Right lung (tissue), 10 donors: ENCODE measurements around the gene FAAP24. TPM values are rescaled to one million over a fixed set of nuclear protein-coding genes. Genes with fewer than 3 reads are reported as not detected.
A peak's percentile ranks its signal among the peaks of the same experiment; 100 is the strongest.
"Not testable (repeated sequence)": the region's sequence is repeated elsewhere in the genome, so short reads cannot be mapped to it uniquely, and the experiment has no call there.

ENCODE experiments used
- DNase-seq, 2 donors: peaks; one replicate each; pipeline ENCODE4 v3.0.0-alpha.2; 2013
- long read RNA-seq, 8 donors: transcript quantifications; one replicate each; lab custom pipeline, GENCODE V29; 2026
- polyA plus RNA-seq, 5 donors: library from polyadenylated mRNA; unstranded; fragments of 120-200 nt; gene quantifications; one replicate each; pipeline versions ENCODE4 v1.2.1 to v1.2.3, GENCODE V29; 2013; ENCODE audit warnings: inconsistent platforms in 1 of 5, low replicate concordance in 1 of 5; ENCODE audit not compliant: insufficient read length in 5 of 5, insufficient read depth in 1 of 5

FAAP24 gene, protein sequence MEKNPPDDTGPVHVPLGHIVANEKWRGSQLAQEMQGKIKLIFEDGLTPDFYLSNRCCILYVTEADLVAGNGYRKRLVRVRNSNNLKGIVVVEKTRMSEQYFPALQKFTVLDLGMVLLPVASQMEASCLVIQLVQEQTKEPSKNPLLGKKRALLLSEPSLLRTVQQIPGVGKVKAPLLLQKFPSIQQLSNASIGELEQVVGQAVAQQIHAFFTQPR
- polyA plus RNA-seq = 1 to 10 TPM; 3.2 to 4.8 (median 4.4) TPM
- long read RNA-seq, donor 1, partial matches to known transcripts = 0 of 1 reads
- long read RNA-seq, donor 1, other reads (novel, unspliced or antisense) = 0 of 1 reads
- long read RNA-seq, donor 2 = 0 reads
- long read RNA-seq, donor 3, partial matches to known transcripts = 0 of 1 reads
- long read RNA-seq, donor 3, other reads (novel, unspliced or antisense) = 0 of 1 reads
- long read RNA-seq, donor 4 = 0 reads
- long read RNA-seq, donor 5, partial matches to known transcripts = 0 of 1 reads
- long read RNA-seq, donor 5, other reads (novel, unspliced or antisense) = 0 of 1 reads
- long read RNA-seq, donor 6, partial matches to known transcripts = 0 of 2 reads
- long read RNA-seq, donor 6, other reads (novel, unspliced or antisense) = 0 of 2 reads
- long read RNA-seq, donor 7 = 0 reads
- long read RNA-seq, donor 8, partial matches to known transcripts = 0 of 1 reads
- long read RNA-seq, donor 8, other reads (novel, unspliced or antisense) = 0 of 1 reads

DNA sequence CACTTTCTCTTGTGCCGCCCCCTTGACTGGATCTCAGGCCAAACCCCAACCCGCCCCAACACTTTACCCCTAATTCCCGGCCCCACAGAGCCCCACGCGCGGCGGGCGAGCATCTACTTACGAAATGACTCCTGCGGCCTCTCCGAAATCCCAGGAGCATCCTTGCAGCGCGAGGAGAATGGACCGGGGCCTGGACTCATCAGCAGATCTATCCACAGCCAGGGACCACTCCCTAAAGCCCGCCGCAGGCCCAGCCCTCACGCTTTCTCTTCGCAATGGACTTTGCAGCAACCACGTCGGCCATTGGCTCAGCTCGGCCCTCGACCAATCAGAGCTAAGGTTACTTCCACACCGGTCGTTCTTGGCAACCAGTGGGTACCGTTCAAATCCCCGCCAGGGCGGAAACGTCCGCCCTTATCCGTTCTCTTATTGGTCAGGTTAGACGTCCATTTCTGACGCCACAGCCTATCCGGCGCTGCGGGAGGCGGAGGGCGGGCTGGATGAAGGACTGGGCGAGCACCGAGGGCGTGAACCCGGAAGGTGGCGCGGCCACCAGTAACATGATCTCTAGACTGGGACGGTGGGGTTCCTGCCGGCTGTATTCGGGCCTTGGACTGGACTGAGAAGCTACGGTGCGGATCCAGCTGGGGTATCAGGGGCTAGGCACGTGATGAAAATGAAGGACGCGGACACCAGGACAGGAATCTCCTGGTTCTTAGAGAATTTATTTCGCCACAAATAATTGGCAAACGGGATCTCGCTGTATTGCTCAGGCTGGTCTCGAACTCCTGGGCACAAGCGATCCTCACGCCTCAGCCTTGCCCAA, at the start of gene FAAP24, which contains the start of gene CEP89:
Gene FAAP24 (plus strand): TSS at position 528 of the 826 bp plus-strand sequence. CDS start 955 bp downstream, outside the sequence.
Gene CEP89 (minus strand): TSS at position 244 of the 826 bp plus-strand sequence. CDS start 84 bp downstream, at position 160.
- DNase-seq = peak; percentile 99 to 100

DNA sequence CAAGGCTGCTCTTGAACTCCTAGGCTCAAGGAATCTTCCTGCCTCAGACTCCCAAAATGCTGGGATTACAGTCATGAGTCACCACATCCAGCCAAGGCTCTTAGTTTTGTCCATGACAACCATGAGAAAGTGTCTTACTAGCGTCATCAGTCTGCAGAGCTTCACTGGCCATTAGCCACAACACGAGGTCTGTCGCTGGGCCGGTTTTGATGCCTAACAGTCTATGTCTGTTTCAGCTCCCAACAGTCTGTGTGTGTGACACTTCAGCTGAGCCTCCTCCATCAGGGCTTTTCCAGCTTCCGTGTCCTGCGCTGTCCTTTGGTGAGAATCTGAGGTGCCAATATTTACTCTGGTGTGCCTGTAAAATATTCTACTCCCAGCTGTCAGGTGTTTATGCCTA, 47.8 kb upstream of the FAAP24 start:
- no peak for DNase-seq

DNA sequence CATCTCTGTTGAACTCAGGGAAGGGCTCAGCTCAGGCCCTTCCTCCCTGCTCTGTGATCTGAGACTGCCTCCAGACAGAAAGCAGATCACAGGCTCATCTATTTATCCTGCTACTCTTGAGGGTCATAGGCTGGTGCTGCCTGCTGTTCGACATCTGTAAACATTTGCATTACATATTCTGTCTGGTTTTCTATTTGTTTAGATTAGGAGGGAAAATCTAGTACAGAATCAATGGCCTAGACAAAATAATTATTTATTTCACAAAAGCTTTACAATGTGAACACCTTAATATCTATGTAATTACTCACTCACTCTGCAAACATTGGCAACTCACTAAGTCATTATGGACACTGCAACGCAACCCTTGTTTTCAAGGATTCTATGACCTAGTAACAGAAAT, 43.2 kb upstream of the FAAP24 start:
- no peak for DNase-seq

DNA sequence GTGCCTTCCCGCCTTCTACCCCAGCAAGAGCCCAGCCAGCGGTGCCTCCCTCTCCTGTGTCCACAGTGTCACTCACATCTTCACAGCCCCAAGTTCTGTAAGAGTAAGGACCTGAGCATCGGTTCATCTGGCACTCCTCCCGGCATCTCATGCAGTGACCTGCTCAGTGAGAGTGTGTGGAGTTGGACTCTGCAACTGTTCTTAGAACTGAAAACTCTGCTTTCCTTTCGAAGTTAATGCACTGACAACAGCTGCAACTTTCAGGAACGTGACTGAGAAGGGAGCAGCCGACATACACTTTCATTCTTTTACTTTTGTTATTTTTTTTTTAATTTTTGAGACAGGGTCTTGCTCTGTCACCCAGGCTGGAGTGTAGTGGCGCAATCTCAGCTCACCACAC, 41.5 kb upstream of the FAAP24 start:
- DNase-seq = no peak

DNA sequence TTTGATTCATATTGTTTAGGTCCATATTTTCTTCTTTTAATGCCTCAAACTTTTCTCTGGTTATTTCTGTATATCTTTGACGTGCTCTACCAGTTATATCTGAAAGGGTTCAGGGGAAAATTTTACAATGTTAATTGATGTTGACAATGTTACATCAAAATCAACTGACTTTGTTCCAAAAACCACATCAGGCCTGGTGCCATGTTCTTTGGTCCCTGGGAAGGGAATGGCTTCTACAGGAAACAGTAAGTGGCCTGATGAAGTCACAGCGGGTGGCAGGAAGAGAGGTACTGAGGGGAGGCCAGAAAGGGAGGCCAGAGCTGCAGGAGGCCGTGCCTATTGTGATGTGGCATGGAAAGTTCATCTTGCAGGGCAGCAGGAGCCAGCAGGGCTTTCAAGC, 38.5 kb upstream of the FAAP24 start:
- no peak for DNase-seq

DNA sequence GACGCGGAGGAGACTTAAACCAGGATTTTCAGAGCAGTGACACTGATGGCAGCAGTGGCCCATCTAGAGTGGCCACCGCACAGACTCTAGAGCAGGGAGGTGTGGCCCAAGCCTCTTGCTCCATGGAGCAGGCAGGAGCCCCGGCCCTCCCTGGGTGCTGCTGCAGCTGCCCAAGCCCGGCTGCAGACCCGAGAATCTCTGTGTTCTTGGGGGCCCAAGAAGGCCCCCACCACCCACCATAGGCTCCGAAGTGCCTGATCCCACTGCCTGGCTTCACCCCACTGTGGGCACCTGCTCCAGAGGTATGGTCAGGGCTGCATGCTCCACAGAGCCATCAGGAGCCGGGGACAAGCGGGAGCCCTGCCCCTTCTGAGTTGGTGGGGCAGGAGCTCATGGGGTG, 36.4 kb upstream of the FAAP24 start:
- DNase-seq = no peak

DNA sequence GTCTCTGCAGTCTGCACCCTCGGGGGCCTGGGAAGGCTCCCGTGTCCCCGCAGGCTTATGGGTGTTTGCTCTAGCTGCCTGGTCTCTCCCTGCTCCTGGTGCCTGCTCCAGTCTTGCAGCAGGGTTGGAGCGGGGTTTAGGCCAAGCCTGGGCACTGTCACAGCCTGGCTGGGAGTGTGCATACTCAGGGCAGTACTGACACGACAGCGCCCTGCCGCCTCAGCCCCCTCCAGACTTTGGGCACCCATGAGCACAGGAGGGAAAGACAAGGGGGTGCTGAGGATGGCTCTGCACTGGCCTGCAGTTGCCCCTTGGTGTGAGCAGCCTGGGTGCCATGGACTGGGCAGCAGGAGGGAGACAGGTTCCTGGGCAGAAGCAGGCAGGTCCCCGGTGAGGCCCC, 36.0 kb upstream of the FAAP24 start:
- DNase-seq = no peak

DNA sequence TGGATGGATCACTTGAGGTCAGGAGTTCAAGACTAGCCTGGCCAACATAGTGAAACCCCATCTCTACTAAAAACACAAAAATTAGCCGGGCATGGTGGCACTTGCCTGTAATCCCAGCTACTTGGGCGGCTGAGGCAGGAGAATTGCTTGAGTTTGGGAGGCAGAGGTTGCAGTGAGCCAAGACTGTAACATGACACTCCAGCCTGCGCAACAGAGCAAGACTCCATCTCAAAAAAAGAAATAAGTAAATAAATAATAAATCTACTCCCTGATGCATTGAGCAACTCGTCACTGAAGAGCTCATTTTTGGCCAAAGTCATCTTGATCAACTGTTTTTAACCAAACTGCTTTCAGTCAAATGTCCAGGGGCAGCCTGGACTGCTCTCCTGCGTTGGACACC, 30.8 kb upstream of the FAAP24 start:
- not testable (repeated sequence) for DNase-seq

DNA sequence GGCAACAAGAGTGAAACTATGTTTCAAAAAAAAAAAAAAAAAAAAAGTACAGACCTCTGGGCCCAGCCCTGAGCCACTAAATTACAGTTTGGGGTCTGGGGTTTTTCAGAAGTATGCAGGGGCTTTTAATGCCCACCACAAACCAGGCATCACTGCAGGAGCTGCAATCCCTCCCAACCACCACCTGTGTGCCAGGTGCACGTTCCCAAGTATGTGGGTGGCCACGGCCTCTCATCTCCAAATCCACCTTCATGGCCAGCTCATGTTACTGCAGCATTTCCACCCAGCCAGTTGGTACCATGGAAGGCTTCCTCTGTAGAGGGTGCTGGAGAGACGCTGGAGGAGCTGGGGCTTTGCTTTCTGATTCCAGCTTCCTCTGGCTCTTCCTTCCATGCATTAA, 26.8 kb upstream of the FAAP24 start:
- DNase-seq = no peak

DNA sequence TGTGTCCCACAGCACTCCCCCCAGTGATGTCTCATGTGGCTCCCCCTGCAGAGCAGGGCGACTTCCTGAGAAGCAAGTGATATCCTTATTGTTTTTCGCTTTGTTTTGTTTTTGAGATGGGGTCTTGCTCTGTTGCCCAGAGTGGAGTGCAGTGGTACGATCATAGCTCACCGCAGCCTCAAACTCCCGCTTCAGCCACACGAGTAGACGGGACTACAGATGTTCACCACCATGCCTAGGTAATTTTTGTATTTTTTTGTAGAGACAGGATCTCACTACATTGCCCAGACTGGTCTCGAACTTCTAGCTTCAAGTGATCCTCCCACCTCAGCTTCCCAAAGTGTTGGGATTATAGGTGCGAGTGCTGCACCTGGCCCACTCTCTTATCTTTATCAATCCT, 5.3 kb upstream of the FAAP24 start:
- no peak for DNase-seq

DNA sequence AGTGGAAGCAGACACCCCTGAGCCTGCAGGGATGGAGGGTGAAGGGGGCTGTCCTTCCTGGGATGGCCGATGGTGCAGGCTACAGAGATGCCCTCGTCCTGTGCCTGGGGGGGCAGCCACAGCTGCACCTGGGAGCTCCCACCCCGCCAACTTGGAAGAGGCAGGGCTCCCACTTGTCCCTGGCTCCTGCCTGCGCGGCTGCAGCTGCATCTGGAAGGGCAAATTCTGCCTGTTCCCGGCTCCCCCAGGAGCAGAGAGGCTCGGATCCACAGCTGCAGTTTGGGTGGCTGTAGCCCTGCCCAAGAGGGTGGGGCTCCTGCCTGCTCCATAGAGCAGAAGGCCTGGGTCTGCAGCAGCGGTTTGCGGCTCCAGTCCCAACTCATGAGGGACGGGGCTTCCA, 2.5 kb upstream of the FAAP24 start:
- DNase-seq = no peak

DNA sequence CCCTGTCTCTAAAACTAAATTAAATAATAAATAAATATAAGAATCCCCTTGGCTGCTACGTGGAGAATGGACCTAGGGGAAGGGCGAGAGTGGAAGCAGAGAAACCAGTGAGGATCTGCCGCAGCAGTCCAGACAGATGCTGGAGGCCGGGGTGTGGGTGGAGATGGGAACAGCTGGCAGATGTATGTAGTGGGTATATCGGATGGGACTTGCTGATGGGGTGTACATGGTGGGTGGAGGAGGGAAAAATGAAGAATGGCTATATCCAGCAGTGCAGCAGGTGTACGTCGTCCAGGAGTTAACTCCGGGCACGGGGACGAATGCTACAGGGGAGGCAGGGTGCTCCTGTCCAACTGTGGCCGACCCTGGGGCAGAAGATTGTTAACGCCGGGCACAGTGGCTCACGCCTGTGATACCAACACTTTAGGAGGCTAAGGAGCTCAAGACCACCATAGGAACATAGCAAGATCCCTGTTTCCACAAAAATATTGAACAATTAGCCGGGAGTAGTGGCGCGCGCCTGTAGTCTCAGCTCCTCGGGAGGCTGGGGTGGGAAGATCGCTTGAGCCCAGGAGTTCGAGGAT, 938 bp upstream of the FAAP24 start:
- no peak for DNase-seq

DNA sequence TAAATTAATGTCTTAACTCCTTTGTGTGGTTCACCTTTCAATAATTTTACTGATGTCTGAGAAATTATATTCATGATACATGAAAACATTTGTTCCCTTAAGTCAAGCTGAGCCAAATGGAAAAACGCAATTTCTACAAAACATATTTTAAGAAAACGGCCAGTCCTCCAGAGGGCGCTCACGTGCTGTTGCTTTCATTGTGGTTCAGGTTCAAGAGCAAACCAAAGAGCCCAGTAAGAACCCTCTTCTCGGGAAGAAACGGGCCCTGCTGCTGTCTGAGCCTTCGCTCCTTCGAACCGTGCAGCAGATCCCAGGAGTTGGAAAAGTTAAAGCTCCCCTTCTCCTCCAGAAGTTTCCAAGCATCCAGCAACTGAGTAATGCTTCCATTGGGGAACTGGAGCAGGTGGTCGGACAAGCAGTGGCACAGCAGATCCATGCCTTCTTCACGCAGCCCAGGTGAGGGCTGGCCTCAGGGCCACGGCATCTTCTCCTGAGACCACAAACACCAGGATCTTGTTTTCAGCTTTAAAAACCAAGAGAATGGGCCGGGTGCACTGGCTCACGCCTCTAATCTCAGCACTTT, 4.3 kb downstream of the FAAP24 start:
- peak; percentile 23 to 35 for DNase-seq

DNA sequence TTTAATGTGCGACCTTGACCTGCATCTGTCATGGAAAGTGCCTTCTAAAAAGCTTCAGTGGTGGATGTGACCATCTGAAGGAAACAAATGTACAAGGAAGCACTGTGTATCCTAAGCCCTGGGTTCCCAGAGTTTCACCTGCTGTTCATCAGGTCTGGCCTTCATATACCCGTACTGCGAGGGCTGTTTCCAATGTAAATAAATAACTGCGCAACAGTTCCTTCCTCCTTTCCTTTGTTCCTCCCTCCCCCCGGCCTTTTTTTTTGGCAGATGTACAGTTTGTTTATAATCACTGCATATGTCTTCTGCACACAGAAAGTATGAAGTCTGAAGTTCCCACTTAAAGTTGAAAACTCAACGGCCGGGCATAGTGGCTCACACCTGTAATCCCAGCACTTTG, 5.2 kb downstream of the FAAP24 start:
- peak; percentile 8 to 12 for DNase-seq

DNA sequence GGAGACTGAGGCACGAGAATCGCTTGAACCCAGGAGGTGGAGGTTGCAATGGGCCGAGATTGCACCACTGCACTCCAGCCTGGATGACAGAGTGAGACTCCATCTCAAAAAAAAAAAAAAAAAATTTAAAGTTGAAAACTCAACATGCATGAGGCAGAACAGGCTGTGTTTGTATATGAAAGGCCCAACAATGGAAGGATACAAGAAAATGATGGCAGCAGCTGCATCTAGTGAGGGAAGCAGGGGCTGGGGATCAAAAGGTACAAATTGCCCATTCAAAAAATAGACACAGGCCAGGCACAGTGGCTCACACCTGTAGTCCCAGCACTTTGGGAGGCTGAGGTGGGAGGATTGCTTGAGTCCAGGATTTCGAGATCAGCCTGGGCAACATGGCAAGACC, 5.8 kb downstream of the FAAP24 start:
- not testable (repeated sequence) for DNase-seq

DNA sequence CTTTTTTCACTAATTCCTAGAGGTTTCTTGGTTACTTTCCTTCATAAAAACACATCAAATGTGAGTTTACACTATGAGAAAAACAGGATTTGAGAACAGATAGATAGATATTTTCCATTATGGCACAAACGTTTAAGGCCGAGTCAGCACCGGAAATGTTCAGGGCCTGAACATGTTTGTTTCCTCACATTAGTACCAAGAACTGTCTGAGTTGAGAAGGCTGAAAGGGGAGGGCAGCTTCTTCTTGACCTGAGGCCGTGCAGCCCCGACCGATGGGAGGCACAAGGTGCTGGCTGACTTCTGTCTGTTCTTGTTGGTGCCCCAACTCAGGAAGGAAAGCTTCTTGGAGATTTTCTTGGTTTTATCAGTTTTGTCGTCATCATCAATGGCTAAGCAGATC, 7.8 kb downstream of the FAAP24 start:
- not testable (repeated sequence) for DNase-seq

DNA sequence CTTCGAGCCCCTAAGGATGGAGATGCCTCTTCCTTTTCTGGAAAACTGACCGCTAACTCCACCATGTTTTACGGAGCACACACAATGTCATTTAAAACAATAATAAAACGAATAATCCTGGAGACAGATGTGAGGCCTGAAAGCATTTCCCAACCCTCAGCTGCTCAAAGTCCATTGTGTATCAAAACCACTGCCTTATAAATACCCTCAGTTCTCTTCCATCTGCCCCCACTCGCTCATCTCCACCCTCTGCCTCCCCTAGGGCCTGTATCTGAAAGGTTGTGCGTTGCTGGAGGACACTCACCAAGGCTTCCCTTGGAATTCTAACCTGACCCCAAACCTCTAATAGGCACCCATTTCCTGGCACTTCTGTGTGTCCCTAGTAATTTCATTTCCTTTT, 10.4 kb downstream of the FAAP24 start:
- not testable (repeated sequence) for DNase-seq

DNA sequence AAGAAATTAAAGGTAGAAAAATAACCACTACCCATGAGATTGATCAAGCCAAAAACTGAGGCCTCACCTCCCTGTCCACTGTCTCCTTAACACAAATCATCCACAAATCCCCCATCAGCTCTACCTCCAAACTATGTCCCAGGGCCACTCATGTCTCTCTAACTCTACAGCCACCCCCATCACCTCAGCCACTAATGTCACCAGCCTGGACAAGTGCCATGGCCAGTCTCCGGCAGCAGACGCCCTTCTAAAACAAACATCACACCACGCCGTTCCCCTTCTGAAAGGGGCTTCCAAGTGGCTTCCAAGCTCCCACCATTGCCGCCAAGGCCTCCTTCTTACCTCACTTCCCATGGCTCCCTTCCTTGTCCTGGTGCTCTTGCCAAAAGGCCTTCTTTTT, 16.2 kb downstream of the FAAP24 start:
- DNase-seq = not testable (repeated sequence)

DNA sequence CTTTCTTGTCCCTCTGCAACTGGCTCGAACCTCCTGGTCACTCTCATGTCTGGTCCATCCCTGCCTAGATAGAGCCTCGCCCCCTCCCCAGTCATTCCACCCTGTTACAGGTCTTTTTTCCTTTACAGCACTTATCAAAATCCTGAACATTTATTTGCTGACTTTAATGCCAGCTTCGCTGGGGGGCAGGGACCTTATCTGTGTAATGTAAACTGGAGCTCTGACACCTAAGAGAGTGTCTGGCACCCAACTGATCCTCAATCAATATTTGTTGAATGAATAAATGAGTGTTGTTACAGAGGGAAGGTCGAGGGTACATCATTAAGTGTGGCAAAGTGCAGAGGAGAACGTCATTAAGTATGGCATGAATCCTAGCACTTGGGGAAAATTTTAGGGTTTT, 16.7 kb downstream of the FAAP24 start:
- DNase-seq = no peak

DNA sequence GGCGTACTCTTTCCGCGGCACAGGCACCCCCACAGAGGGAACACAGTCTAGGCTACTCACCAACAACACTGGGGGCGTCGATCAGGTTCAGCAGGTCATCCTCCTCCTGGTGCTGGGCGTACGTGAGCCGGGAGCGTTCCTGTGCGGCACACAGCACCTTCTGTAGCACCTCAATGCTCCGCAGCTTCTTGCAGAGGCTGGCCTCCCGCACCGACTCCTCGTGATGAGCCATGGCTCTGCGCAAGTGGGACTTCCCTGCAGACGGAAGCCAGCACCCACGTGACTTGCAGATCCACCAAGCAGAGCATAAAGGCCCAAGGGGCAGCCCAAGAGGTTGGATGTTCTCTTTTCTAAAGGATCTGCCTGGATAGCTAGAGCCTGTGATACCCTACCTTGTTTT, 23.9 kb downstream of the FAAP24 start:
- not testable (repeated sequence) for DNase-seq

DNA sequence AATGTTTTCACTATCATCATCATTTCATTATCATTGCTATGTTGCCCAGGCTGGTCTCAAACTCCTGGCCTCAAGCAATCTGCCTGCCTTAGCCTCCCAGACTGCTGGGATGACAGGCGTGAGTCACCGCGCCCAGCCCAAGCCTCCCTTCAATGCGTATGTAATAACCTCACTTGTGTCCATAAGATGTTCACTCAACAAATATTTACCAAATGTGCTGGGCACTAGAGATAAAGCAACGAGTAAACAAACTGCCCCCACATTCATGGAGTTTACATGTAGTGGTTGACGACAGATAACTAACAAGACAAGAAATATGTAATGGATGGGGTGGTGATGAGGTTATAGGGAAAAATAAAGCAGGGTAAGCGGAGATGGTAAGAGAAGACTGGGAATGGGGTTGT, 25.0 kb downstream of the FAAP24 start:
- DNase-seq = not testable (repeated sequence)
